ENCODE measurements around the gene METTL16. TPM values are rescaled to one million over a fixed set of nuclear protein-coding genes. Genes with fewer than 3 reads are reported as not detected.

Gene METTL16
- total RNA-seq, 2 experiments from 2014 or later, result 25.7 to 27.0 TPM

- Mint-ChIP-seq H3K4me1 (ENCODE audit: low read depth) (peaks cover 66% of the 10 kb centered on the region), H3K27ac (peak overlapping the region; percentile 100), H3K27me3 (ENCODE audit: low read depth) (no peaks in the 10 kb centered on the region), H3K4me3 (peak overlapping the region; percentile 94), H3K36me3 (ENCODE audit: low read depth) (peaks cover 5% of the 10 kb centered on the region), H3K9me3 (ENCODE audit: insufficient read depth) (no peaks in the 10 kb centered on the region)
- ATAC-seq (no peak), DNase-seq (no peak)
- ChIA-PET CTCF (interaction anchor here (0.9 to 10.7 kb wide), 3 partner anchors 16 to 19 kb away, joined by 4 to 112 read pairs (median 63); no protein-coding TSS in a partner anchor), POLR2A (interaction anchor here (0.9 kb wide), 1 partner anchor 527 kb away, joined by 3 read pairs; no protein-coding TSS in a partner anchor)
These were observed 113.5 kb downstream of the METTL16 start for GRCh38 chr17:2398182-2398581.

DNA sequence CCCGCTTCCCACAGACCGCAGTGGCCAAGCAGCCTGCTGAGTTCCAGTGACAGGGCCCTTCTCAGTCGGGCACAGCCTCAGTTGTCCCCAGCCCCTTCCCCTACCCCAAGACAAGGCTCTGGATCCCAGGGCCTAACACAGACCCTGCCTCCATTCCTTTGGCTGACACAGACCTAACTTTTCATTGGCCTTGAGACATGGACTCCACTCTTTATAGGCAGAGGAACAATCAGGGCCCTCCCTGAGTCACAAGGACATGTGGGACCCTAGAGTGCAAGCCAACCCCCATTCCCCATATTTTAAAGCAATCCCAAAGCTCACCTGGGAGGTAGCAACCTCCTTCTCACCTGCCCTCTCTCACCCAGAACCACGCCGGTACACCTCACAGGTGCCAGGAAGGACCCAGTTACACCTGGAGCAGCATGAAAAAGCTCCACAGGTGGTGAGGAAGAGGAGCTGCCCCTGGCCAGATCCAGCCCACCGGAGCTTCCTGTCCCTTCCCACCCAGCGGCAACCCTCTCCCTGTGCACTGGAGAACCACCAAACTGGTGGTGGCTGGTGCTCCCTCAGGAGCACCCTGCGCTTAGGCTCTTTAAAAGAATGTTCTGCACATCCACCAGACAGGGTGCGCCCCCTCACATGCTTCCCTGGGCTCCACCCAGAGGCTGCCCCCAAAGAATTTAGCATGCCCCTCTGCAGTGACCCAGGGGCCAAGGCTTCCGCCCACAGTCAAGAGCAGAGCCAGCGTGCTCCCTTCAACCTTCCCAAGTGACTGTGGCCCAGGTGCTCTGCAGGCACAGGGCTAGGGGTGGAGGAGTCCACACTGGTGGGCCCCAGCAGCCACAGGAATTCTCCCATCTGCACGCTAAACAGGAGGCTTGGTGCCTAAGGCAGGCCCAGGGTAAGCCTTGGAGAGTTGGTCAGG lies 114.2 kb downstream of the METTL16 start:
- Mint-ChIP-seq H3K36me3 (ENCODE audit: low read depth) (peaks cover 5% of the 10 kb centered on the region), H3K4me1 (ENCODE audit: low read depth) (peaks cover 59% of the 10 kb centered on the region), H3K27ac (peak overlapping the region; percentile 100), H3K9me3 (ENCODE audit: insufficient read depth) (no peaks in the 10 kb centered on the region), H3K4me3 (peak overlapping the region; percentile 94), H3K27me3 (ENCODE audit: low read depth) (no peaks in the 10 kb centered on the region)
- ATAC-seq (no peak), DNase-seq (no peak)
- CTCF ChIA-PET, result interaction anchor here (0.9 to 7.0 kb wide), 2 partner anchors 15 to 20 kb away, joined by 4 to 63 read pairs; no protein-coding TSS in a partner anchor
- POLR2A ChIA-PET, result interaction anchor here (0.9 kb wide), 1 partner anchor 526 kb away, joined by 3 read pairs; no protein-coding TSS in a partner anchor

DNA sequence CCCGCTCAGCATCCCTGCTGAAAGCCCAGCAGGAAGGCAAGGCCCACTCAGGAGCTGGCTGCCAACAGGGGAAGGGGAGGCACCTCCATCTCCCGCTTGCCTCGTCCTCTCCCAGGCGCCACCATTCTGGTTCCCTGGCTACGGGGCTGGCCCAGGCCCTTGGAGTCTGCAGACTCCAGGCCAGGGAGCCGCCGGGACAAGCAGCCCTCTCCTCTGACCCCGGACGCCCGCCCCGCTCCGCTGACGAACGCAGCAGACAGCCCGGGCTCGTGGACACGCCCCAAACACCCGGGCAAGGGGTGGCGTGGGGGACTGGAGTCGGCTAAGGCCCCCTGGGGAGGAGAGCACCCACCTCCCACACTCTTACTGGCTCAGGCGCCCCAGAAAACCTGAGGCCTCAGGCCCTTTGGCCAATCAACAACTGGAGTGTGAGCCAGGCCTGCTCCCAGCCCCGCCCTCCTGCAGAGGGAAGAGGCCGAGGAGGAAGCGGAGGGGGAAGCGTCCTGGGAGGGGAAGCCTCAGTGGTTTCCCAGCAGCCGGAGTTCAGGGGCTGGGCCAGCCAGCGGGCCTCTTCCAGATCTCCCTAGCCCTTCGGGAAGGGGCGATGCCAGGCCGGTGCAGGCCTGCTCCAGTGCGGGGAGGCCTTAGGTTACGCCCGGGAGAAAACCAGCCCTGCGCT lies 115.0 kb downstream of the METTL16 start:
- DNase-seq, result peak; percentile 84
- Mint-ChIP-seq H3K9me3 (ENCODE audit: insufficient read depth) (no peaks in the 10 kb centered on the region), H3K4me1 (ENCODE audit: low read depth) (peaks cover 61% of the 10 kb centered on the region), H3K27ac (peak overlapping the region; percentile 100), H3K4me3 (peak overlapping the region; percentile 94), H3K27me3 (ENCODE audit: low read depth) (no peaks in the 10 kb centered on the region), H3K36me3 (ENCODE audit: low read depth) (peaks cover 12% of the 10 kb centered on the region)
- ATAC-seq, result peak; percentile 1
- POLR2A ChIA-PET, result no interaction called here
- CTCF ChIA-PET, result no interaction called here

DNA sequence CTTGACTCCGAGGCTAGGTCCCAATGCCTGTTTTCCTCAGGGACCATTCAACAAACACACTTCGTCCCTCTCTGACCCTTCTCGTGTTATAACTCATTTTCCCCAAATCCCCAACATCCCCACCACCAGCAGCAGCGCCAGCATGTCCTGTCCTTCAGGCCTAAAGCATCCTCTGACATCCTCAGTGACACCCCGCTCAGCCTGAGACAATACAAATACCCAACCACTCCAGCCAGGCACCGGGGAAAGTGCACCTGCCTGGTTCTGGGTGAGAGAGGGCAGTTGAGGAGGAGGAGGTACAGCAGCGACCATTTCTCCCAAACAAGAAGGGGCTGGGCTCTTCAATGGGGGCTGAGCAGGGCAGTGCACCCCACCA lies 115.5 kb downstream of the METTL16 start:
- POLR2A ChIA-PET, result no interaction called here
- ATAC-seq, result no peak
- H3K27me3 Mint-ChIP-seq (ENCODE audit: low read depth), result no peaks in the 10 kb centered on the region
- H3K9me3 Mint-ChIP-seq (ENCODE audit: insufficient read depth), result no peaks in the 10 kb centered on the region
- H3K4me3 Mint-ChIP-seq, result peak overlapping the region; percentile 94
- H3K36me3 Mint-ChIP-seq (ENCODE audit: low read depth), result peaks cover 15% of the 10 kb centered on the region
- CTCF ChIA-PET, result no interaction called here
- peaks cover 65% of the 10 kb centered on the region for H3K4me1 Mint-ChIP-seq (ENCODE audit: low read depth)
- no peak for DNase-seq
- peak overlapping the region; percentile 100 for H3K27ac Mint-ChIP-seq

DNA sequence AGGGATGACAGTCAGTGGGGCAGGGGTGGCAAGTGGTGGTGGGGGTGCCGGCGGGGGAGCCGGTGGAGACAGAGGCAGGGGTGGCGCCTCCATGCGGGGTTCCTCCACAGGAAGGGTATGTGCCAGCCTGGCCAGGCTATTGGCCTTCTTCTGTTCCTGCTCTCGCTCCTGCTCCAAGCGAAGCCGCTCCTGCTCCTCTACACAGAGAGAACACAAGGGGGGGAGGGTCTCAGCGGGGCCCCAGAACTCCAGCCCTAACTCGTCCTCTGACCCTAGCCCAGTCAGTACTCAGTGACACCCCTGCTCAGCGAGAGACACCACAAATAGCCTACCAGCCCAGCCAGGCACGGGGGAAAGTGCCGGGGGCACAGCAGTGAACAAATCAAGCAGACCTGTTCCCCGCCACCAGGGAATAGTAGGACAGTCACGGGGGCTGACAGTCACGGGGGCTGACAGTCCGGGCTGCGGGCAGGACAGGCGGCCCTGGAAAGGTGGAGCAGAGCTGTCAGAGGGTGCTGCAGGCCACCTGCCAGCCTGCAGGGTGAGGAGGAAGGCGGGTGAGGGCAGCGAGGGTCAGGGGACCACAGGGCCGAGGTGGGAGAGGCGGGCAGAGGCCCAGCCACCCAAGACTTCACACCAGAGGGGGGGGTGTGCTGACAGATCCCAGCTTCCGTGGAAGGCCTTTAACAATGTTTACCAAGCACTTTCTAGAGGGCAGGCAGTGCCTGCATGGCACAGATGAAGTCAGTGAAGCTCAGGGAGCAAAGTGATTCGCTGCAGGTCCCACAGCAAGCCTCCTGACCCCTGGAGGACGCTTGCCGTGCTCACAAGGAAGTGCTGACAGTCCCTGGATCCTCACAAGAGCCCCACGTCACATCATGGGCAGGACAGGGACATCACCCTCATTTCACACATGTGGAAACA lies 116.2 kb downstream of the METTL16 start:
- DNase-seq (no peak), ATAC-seq (no peak)
- Mint-ChIP-seq H3K4me3 (peak overlapping the region; percentile 94), H3K27me3 (ENCODE audit: low read depth) (no peaks in the 10 kb centered on the region), H3K9me3 (ENCODE audit: insufficient read depth) (no peaks in the 10 kb centered on the region), H3K4me1 (ENCODE audit: low read depth) (peaks cover 68% of the 10 kb centered on the region), H3K27ac (peak overlapping the region; percentile 100), H3K36me3 (ENCODE audit: low read depth) (peaks cover 17% of the 10 kb centered on the region)
- ChIA-PET POLR2A (no interaction called here), CTCF (interaction anchor here (5.1 kb wide), 1 partner anchor 13 kb away, joined by 95 read pairs; no protein-coding TSS in a partner anchor)

GRCh38 chr17:2394775-2395201 lies 116.9 kb downstream of the METTL16 start:
- Mint-ChIP-seq H3K27ac (peak overlapping the region; percentile 63), H3K36me3 (ENCODE audit: low read depth) (peaks cover 16% of the 10 kb centered on the region), H3K4me1 (ENCODE audit: low read depth) (peaks cover 72% of the 10 kb centered on the region), H3K4me3 (peak overlapping the region; percentile 75), H3K9me3 (ENCODE audit: insufficient read depth) (no peaks in the 10 kb centered on the region), H3K27me3 (ENCODE audit: low read depth) (no peaks in the 10 kb centered on the region)
- ATAC-seq, result no peak
- POLR2A ChIA-PET, result no interaction called here
- no peak for DNase-seq
- CTCF ChIA-PET, result interaction anchor here (5.1 kb wide), 1 partner anchor 12 kb away, joined by 95 read pairs; no protein-coding TSS in a partner anchor

DNA sequence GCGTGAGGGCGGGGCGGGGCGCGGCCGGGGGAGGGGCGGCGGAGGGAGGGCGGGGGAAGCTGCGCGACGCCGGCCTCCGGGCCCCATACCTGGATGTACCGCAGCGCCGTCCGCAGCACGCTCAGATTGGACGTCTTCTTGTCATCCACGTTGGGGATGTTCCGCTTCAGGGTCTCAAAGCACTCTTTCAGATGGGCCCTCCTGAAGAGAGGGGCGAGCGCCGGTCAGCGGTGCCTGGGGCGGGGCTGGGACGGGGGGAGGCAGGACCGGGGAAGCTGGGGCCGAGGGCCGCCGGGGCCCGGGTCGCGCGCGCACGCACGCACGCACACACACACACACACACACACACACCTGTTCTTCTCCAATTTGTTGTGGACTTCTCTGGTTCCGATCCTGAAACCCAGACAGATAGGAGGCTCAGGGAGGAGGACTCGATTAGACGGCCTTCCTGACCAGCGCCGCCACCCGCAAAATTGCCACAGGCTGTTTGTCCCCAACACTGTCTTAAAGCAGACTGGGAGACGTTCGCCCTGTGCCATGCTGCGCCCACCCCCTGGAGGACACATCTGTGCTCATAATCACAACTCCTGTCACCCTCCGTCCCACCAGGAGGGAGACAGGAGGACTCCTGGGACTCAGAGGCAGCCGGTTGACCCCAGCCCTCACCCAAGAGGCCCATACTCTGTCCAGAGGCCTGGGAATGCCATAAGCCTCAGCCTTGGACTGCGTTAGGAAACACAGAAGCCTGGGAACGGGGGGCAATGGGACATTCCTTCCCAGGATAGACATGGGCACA lies 117.5 kb downstream of the METTL16 start:
- Mint-ChIP-seq H3K27me3 (ENCODE audit: low read depth) (no peaks in the 10 kb centered on the region), H3K36me3 (ENCODE audit: low read depth) (peaks cover 16% of the 10 kb centered on the region), H3K27ac (peak overlapping the region; percentile 89), H3K4me3 (peak overlapping the region; percentile 75), H3K4me1 (ENCODE audit: low read depth) (peaks cover 74% of the 10 kb centered on the region), H3K9me3 (ENCODE audit: insufficient read depth) (no peaks in the 10 kb centered on the region)
- DNase-seq, result no peak
- ChIA-PET CTCF (interaction anchor here (4.6 to 5.1 kb wide), 2 partner anchors 12 to 22 kb away, joined by 51 to 95 read pairs; no protein-coding TSS in a partner anchor), POLR2A (interaction anchor here (0.7 to 3.5 kb wide), 4 partner anchors 8 to 15 kb away, joined by 3 to 35 read pairs (median 14); no protein-coding TSS in a partner anchor)
- no peak for ATAC-seq

DNA sequence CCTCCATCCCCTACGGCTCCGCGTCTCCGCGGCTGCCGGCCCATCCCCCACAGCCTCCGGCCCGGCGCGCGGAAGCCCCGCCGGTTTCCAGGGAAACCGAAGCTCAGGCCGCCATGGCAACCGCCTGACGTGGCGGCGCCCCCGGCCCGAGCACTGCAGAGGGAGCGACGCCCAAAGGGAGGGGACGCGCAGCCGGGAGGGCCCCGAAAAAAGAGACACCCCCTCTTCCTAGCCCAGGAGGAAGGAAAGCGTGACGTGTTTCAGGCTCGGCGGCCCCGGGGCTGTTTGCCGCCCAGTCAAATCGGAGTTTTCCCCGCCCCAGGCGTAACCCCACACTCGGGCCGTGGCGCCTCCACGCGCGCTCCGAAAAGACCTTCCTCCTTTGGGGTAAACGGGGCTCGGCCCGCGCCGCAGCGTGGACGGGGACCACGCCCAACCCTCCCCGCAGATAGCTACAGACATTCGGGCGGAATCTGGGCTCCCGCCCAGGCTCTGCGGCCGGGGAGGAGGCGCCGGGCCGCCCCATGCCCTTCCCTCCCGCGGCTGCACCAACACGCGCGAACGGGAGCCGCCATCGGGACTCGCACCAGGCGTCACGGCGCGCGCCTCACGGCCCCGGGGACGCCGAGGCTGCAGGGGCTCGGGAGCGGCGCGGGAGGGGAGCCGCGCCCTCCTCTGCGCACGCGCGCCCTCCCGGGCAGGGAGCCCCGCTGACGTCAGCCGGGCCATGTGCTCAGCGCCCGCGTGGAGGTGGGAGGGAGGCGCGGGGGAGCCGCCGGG lies 118.3 kb downstream of the METTL16 start:
- peak overlapping the region; percentile 81 for H3K4me3 Mint-ChIP-seq
- H3K27me3 Mint-ChIP-seq (ENCODE audit: low read depth), result no peaks in the 10 kb centered on the region
- H3K9me3 Mint-ChIP-seq (ENCODE audit: insufficient read depth), result no peaks in the 10 kb centered on the region
- CTCF ChIA-PET, result interaction anchor here (0.9 to 5.1 kb wide), 6 partner anchors 8 to 343 kb away, joined by 3 to 95 read pairs (median 4); no protein-coding TSS in a partner anchor
- peaks cover 16% of the 10 kb centered on the region for H3K36me3 Mint-ChIP-seq (ENCODE audit: low read depth)
- peak overlapping the region; percentile 96 for H3K27ac Mint-ChIP-seq
- ATAC-seq, result peak; percentile 57
- H3K4me1 Mint-ChIP-seq (ENCODE audit: low read depth), result peaks cover 75% of the 10 kb centered on the region
- POLR2A ChIA-PET, result interaction anchor here (0.6 to 3.5 kb wide), 12 partner anchors 9 to 342 kb away, joined by 3 to 35 read pairs (median 4); no protein-coding TSS in a partner anchor
- DNase-seq, result peak; percentile 93

- H3K9me3 Mint-ChIP-seq (ENCODE audit: insufficient read depth), result no peaks in the 10 kb centered on the region
- CTCF ChIA-PET, result interaction anchor here (0.9 to 5.1 kb wide), 11 partner anchors 9 to 342 kb away, joined by 3 to 95 read pairs (median 3); partner anchors contain the start of gene TSR1
These were observed 119.2 kb downstream of the METTL16 start for GRCh38 chr17:2392252-2393173.

More at GRCh38 chr17:2392252-2393173, 119.2 kb downstream of the METTL16 start:
- peak overlapping the region; percentile 87 for H3K4me3 Mint-ChIP-seq
- peaks cover 72% of the 10 kb centered on the region for H3K4me1 Mint-ChIP-seq (ENCODE audit: low read depth)
- peak overlapping the region; percentile 95 for H3K27ac Mint-ChIP-seq
- DNase-seq (peak; percentile 97), ATAC-seq (peak; percentile 66)
- H3K36me3 Mint-ChIP-seq (ENCODE audit: low read depth), result peaks cover 16% of the 10 kb centered on the region
- POLR2A ChIA-PET, result interaction anchor here (0.6 to 3.5 kb wide), 14 partner anchors 10 to 342 kb away, joined by 3 to 35 read pairs (median 4); no protein-coding TSS in a partner anchor
- H3K27me3 Mint-ChIP-seq (ENCODE audit: low read depth), result no peaks in the 10 kb centered on the region
